MM.1S (cell line): ENCODE results near the gene LRRC4B.

Source experiments
- DNase-seq: peaks from one replicate; pipeline ENCODE4 v3.0.0-alpha.2; 2015
- H2AFZ ChIP-seq: fragments of 300-600 bp; sonication (generic); 2 replicates; pipeline ENCODE4 v1.6.0; 2016; ENCODE audit warnings: antibody characterized with exemption, low read length
- H3F3A ChIP-seq: fragments of 300-600 bp; sonication (generic); 2 replicates; pipeline ENCODE4 v1.6.1; 2016; ENCODE audit warnings: mild to moderate bottlenecking, antibody characterized with exemption, low read length, moderate library complexity, mixed read lengths; ENCODE audit not compliant: insufficient read depth
- H3K27ac ChIP-seq: fragments of 300-600 bp; sonication (generic); 2 replicates; pipeline ENCODE4 v1.5.1; 2016; ENCODE audit warnings: mild to moderate bottlenecking, low read length
- H3K27me3 ChIP-seq: fragments of 300-600 bp; sonication (generic); replicated peaks from 2 replicates; pipeline ENCODE4 v1.6.0; 2016; ENCODE audit warnings: low read length; ENCODE audit not compliant: insufficient read depth
- H3K36me3 ChIP-seq: fragments of 300-600 bp; sonication (generic); replicated peaks from 2 replicates; pipeline ENCODE4 v1.6.1; 2016; ENCODE audit warnings: mild to moderate bottlenecking, low read length, mixed read lengths; ENCODE audit not compliant: insufficient read depth
- H3K4me1 ChIP-seq: fragments of 300-600 bp; sonication (generic); 2 replicates; pipeline ENCODE4 v1.6.1; 2016; ENCODE audit warnings: low read length, mixed read lengths
- H3K4me2 ChIP-seq: fragments of 300-600 bp; sonication (generic); 2 replicates; pipeline ENCODE4 v1.6.0; 2016; ENCODE audit warnings: low read depth, low read length
- H3K4me3 ChIP-seq: fragments of 300-600 bp; sonication (generic); 2 replicates; pipeline ENCODE4 v1.5.1; 2016; ENCODE audit warnings: low read length, mixed read lengths
- H3K79me2 ChIP-seq: fragments of 300-600 bp; sonication (generic); 2 replicates; pipeline ENCODE4 v1.6.1; 2016; ENCODE audit warnings: mixed run types, low read length, mixed read lengths
- H3K9ac ChIP-seq: fragments of 300-600 bp; sonication (generic); 2 replicates; pipeline ENCODE4 v1.6.1; 2016; ENCODE audit warnings: low read length, mixed read lengths
- H3K9me2 ChIP-seq: fragments of 300-600 bp; sonication (generic); replicated peaks from 2 replicates; pipeline ENCODE4 v1.6.1; 2016; ENCODE audit warnings: mild to moderate bottlenecking, low read length, mixed read lengths; ENCODE audit not compliant: insufficient read depth
- H3K9me3 ChIP-seq: fragments of 300-600 bp; sonication (generic); replicated peaks from 2 replicates; pipeline ENCODE4 v1.6.1; 2016; ENCODE audit warnings: mild to moderate bottlenecking, low read length, mixed read lengths; ENCODE audit not compliant: insufficient read depth
- H4K20me1 ChIP-seq: fragments of 300-600 bp; sonication (generic); 2 replicates; pipeline ENCODE4 v1.6.1; 2016; ENCODE audit warnings: mild to moderate bottlenecking, low read length, moderate library complexity, mixed read lengths; ENCODE audit not compliant: insufficient read depth
- CTCF ChIP-seq: fragments of 300-600 bp; sonication (generic); IDR thresholded peaks from 2 replicates; pipeline ENCODE4 v1.5.1; 2016; ENCODE audit warnings: antibody characterized with exemption, low read length, mixed read lengths
- EZH2 ChIP-seq: fragments of 300-600 bp; sonication (generic); optimal IDR thresholded peaks from 2 replicates; pipeline ENCODE3; 2017; ENCODE audit warnings: low read depth, mild to moderate bottlenecking, antibody characterized with exemption, low read length, mixed read lengths
- EZH2phosphoT487 ChIP-seq: fragments of 300-600 bp; sonication (generic); IDR thresholded peaks from 2 replicates; pipeline ENCODE4 v1.6.1; 2018; ENCODE audit warnings: antibody characterized with exemption, low read length

Gene LRRC4B

GRCh38 chr19:50552540-50552939 is 15.7 kb downstream of the LRRC4B start:
- H3K4me2 ChIP-seq = no peak overlapping the region
- peaks cover 91% of the 10 kb centered on the region for H3K27me3 ChIP-seq
- no peak overlapping the region for H3K4me3 ChIP-seq
- no peaks in the 10 kb centered on the region for H4K20me1 ChIP-seq
- no peaks in the 10 kb centered on the region for H3K36me3 ChIP-seq
- no peak overlapping the region for H2AFZ ChIP-seq
- no peaks in the 10 kb centered on the region for H3K9me2 ChIP-seq
- no peak for TF ChIP-seq CTCF
- no peak for TF ChIP-seq EZH2
- no peak for TF ChIP-seq EZH2phosphoT487
- H3K9ac ChIP-seq = no peak overlapping the region
- H3F3A ChIP-seq = no peaks in the 10 kb centered on the region
- no peaks in the 10 kb centered on the region for H3K4me1 ChIP-seq
- H3K27ac ChIP-seq = no peak overlapping the region
- no peak for DNase-seq
- H3K9me3 ChIP-seq = no peaks in the 10 kb centered on the region
- no peaks in the 10 kb centered on the region for H3K79me2 ChIP-seq

DNA sequence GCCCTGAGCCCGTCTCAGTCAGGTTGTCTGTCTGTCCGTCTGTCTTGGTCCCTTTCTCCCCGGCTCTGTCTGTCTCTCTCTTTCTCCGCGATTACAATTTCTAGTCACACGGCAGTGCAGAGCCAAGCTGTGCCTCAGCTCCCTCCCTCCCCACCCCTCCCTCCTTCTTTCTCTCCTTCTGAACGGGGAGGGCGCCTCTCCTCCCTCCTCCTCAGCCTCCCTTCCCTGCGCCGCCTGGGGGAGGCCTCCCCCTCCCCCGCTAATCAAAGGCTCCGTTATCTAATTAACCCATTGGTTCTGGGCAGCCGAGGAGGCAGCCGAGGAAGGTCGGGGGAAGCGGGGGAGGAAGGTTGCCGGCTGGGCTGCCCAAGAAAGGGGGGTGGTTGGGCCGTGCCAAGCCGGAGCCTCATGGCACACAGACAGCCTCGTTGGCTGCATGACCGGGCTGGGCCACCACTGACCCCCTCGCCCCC is 16.5 kb downstream of the LRRC4B start:
- Histone ChIP-seq H3K9ac (no peak overlapping the region), H3K4me2 (no peak overlapping the region), H3K4me1 (no peaks in the 10 kb centered on the region), H2AFZ (no peak overlapping the region), H3K36me3 (no peaks in the 10 kb centered on the region), H3K27me3 (peaks cover 92% of the 10 kb centered on the region), H3K79me2 (no peaks in the 10 kb centered on the region), H3K9me2 (no peaks in the 10 kb centered on the region), H3K27ac (no peak overlapping the region), H3F3A (no peaks in the 10 kb centered on the region), H3K4me3 (no peak overlapping the region), H3K9me3 (no peaks in the 10 kb centered on the region), H4K20me1 (no peaks in the 10 kb centered on the region)
- no peak for DNase-seq
- TF ChIP-seq CTCF (no peak), EZH2 (no peak), EZH2phosphoT487 (no peak)

DNA sequence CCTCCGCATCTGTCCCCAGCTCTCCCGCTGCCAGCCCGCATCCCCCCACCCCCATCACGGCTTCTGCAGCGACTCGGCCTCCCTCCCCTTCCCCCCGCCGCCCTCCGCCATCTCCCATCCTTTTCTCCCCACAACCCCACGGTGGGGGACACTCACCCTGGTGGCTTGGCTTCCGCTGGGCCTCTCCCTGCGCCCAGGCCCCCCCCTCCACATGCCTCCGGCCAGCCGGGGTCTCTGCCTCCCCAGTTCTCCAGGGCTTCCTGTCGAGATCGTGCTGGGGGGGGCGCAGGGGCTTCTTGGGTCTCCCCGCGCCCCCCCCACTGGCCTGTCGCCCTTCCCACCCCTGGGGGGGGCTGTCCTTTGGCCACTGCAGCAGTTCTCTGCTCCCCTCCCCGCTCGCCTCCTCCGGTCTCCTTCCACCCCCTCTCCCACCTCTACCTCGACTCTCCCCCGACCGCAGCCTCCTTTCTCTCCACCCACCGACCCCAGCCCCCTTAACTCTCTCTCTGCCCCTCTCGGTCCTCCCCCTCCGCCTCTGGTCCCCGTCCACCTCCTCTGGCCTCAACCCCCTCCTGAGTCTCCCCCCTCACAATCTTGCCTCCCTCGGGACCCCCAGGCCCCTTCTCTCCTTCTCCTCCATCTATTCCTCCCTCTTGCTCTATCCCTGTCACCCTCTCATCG is 17.1 kb downstream of the LRRC4B start:
- Histone ChIP-seq H3K27me3 (peaks cover 93% of the 10 kb centered on the region), H3K9me2 (no peaks in the 10 kb centered on the region), H3K27ac (no peak overlapping the region), H3K9me3 (no peaks in the 10 kb centered on the region), H4K20me1 (no peaks in the 10 kb centered on the region), H3K9ac (no peak overlapping the region), H3K4me3 (no peak overlapping the region), H3K4me2 (no peak overlapping the region), H2AFZ (no peak overlapping the region), H3K4me1 (no peaks in the 10 kb centered on the region), H3K36me3 (no peaks in the 10 kb centered on the region), H3F3A (no peaks in the 10 kb centered on the region), H3K79me2 (no peaks in the 10 kb centered on the region)
- TF ChIP-seq EZH2phosphoT487 (no peak), EZH2 (no peak), CTCF (no peak)
- no peak for DNase-seq
